ENCODE data around the gene CARHSP1.

- TF ChIP-seq CTCF (IDR thresholded peaks at IDR 0.05) (no peak), POLR2A (IDR thresholded peaks at IDR 0.05) (no peak)
Observed at GRCh38 chr16:8855051-8855786, 13.6 kb downstream of the CARHSP1 start.

Data from uterus (tissue), 2 donors.